Head of caudate nucleus (tissue), 42 donors: ENCODE measurements around the gene SAFB.
"Not testable (repeated sequence)": the region's sequence is repeated elsewhere in the genome, so short reads cannot be mapped to it uniquely, and the experiment has no call there.

Experiments
- DNase-seq, 42 donors: peaks; one replicate each; pipeline versions ENCODE4 v3.0.0 to v3.0.0-alpha.2; 2020 to 2021; ENCODE audit warnings: mixed read lengths in 7 of 42
- intact Hi-C: fragments of 100-400 bp; cut with DNase I; formaldehyde crosslinking; loops from one replicate; pipeline ENCODE4 v1.15.0; 2022

Gene SAFB

DNA sequence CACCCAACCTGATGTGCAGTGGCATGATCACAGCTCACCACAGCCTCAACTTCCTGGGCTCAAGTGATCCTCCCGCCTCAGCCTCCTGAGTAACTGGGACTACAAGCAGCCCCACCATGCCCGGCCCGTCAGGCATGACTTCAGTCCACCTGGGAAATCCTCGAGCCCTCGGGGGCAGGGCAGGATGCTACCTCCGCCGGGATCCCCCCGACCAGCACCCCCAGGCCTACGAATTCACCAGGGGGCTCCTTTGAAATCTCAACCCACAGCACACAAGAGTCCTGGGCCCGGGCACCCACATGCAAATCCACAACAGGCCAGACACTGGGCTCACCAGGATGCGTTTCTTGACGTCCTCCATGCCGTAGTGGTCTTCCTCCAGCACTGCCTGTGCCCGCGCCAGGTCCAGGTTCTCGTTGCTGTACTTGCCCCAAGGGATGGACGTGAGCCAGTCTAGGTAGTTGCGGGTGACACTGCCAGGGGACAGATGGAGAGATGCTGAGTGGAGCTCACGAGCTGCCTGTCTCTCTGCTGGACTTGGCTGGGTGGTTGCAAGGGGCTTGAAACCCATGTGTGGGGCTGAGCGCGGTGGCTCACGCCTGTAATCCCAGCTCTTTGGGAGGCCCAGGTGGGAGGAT lies 77.7 kb downstream of the SAFB start:
- DNase-seq, result no peak
- intact Hi-C loops, result no loop called here

GRCh38 chr19:5702053-5702410 lies 79.1 kb downstream of the SAFB start:
- intact Hi-C loops, DNase-seq: not testable (repeated sequence)

DNA sequence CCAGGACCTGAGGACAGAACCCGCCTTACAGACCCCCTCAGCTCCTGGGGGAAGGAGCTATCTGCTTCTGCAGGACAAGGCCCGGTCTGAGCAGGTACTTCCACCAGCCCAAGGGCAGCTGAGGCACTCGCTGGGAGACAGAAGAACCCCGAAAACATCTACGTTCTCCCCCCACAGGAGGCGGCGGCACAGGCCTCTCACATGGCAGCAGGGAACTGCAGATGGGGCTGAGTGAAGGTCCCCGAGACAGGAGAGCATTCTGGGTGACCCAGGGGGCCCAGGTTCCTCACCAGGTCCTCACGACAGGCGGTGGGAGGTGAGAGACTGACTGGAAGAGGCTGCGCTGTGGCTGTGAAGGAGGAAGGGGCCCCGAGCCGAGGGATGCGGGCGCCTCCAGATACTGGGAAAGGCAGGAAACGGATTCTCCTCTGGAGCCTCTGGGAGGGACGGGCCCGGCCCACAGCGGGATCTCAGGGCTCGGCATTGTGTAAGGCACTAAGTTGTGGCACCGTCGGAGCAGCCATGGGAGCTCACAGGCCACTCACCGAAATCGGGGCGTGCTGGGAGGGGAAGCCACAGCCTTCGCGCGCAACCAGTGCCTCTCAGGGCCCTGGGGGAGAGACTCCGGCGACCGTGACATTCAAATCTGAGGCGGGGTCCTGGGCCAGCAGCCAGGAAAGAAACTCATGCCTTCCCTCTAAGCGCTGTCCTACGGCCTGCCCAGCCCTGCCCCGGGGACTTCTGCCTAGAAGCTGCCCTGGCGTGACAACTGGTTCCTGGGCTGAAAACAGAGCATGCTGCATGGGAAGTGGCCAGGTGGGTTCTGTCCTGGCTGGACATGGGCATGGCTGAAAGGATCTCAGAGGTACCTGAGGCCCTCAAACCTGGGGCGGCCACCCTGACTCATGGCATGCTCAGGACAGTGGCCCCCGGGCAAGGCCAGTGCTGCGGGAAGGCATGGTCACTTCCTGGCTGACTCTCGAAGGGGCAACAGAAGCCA lies 81.2 kb downstream of the SAFB start:
- intact Hi-C loops, result no loop called here
- DNase-seq, result no peak

DNA sequence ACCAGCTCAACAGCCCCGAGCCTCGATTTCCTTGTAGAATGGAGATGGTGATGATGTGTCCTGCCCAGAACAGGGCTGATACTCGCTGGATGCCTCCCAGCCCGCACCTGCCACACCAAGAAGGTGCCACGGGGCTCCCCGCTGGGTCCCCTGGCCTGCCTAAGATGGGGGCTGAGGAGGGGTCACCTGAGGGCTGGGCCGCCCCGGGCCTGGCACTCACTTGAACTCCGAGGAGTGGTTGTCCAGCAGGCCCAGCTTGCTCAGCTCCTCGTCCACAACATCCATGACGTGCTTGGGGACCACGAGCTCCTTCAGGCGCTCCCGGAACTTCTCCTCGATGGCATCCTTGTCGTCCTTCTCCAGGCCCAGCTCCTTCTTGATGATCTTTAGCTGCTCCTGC lies 82.7 kb downstream of the SAFB start:
- DNase-seq, result no peak

DNA sequence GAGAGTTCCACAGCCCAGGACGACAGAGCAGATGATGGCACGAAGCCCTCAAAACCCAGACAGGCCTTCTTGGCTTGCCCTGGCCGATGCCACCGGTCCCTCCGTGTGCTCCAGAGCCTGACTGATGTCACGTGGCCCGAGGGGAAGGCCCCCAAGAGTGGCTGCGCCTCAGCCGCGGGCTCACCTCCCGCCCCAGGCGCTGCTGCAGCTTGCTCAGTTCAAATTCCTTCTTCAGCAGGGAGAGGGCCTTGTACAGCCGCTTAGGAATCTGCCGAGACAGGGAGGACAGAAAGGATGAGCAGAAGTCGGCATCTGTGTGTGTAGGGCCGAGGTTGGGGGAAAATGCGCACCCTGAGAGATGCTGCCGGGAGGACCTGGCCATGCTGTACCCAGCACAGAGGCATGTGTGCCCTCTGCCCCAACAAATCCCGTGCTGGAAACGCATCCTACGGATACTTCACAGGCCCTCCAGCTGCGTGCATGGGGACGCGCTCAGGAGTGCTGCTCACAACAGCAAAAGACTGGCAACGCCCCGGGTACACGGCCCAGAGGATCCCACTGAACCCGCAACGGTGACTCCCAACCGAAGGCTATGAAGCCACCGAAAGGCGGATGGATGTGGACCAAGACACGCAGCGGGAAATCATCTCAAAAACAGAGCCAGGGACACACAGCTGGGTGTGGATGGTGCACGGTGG lies 84.1 kb downstream of the SAFB start:
- intact Hi-C loops, result no loop called here

More for the DNA sequence above, 82.7 kb downstream of the SAFB start:
- intact Hi-C loops, result no loop called here

DNA sequence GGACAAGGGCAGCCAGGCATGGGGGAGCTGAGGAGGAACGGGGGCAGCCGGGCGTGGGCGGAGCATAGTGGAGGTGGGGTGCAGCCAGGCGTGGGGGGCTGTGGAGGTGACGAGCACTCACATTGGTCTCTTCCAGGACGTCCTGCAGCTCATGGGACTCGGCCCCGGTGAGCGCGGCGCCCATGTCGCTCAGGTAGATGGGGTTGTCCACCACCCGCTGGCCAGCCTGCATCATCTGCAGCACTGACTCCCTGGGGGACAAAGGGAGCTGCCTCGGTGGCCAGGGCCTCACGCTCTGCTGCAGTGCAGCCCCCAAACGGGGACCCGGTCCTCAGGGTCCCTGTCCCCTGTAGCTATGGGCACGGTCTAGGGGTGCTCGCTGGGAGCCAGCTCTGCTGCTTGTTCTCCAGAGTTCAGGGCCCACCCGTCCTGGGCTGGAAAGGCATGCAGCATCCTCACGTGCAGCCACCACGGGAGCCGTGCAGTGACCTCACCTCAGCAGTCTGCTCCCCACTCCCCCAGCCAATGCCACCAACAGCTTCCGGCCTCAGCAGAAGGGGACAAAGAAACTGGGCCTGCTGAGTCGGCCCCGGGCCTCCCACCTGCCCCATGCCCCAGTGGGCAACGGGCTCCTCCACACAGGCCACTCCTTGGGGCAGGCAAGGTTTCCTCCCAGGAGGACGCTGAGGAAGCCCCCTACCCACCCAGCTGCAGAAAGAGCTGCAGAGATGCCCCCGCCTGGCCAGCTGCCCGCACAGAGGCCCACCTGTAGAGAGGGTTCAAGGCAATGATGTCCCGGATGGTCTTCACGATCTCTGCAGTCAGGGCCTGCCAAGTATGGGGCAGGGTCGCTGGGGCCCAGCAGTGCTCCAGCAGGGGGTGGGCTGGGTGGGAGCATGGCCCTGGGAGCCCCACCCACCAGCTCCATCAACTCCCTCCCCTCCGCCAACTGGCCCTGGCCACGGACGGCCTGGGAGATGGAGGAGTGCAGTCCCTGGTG lies 85.0 kb downstream of the SAFB start:
- intact Hi-C loops, result no loop called here
- DNase-seq, result no peak

More for the DNA sequence above, 84.1 kb downstream of the SAFB start:
- DNase-seq, result no peak

- intact Hi-C loops, result no loop called here
- DNase-seq, result no peak
Observed at GRCh38 chr19:5711025-5711424, 88.1 kb downstream of the SAFB start.

GRCh38 chr19:5711713-5712161 lies 88.9 kb downstream of the SAFB start:
- DNase-seq, result peak in 30 of 42 donors; percentile 22 to 76 (median 50)
- intact Hi-C loops, result no loop called here

DNA sequence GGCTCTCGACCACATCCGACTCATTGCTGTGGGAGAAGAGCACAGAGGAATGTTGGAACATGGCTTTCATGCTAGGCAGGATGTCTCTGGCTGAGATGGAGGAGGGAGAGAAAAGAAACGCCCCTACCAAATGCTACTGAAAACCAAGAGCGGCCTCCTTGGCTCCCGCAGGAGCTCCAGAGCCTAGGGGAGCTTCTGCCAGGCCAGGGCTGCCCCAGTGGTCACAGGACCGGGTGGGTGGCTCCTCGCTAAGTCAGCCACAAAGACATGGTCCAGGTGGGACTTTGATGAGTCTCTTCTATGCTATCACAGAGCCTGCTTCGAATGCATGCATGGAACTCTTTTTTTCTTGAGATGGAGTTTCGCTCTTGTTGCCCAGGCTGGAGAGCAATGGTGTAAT lies 90.3 kb downstream of the SAFB start:
- intact Hi-C loops, result no loop called here
- DNase-seq, result no peak

GRCh38 chr19:5714816-5715215 lies 91.9 kb downstream of the SAFB start:
- DNase-seq, result no peak
- intact Hi-C loops, result no loop called here

- DNase-seq, result no peak
- intact Hi-C loops, result no loop called here
Observed at GRCh38 chr19:5717215-5717935, 94.5 kb downstream of the SAFB start.
